Panc1 (cell line): ENCODE data around the gene ZNF778.

Experiments used
- POLR2AphosphoS5 ChIP-seq: IDR thresholded peaks from 2 replicates; pipeline ENCODE4 v1.6.1; 2012; ENCODE audit warnings: mild to moderate bottlenecking, low read depth, low read length, moderate library complexity
- REST ChIP-seq, 2 experiments: IDR thresholded peaks; 2 replicates each; pipeline ENCODE4 v1.6.1; 2011 to 2012; ENCODE audit warnings: low read depth in 2 of 2, control low read depth in 1 of 2, low read length in 1 of 2, mild to moderate bottlenecking in 1 of 2, moderate library complexity in 1 of 2; ENCODE audit not compliant: insufficient read depth in 1 of 2
- TCF7L2 ChIP-seq: IDR thresholded peaks from 2 replicates; pipeline ENCODE4 v1.6.1; 2011; ENCODE audit warnings: mild to moderate bottlenecking, low read depth, low read length, inconsistent platforms
- TF ChIP-seq, protein P1 (sequence below): fragments of 450-650 bp; IDR thresholded peaks from 2 replicates; pipeline ENCODE4 v1.5.1; 2017; ENCODE audit warnings: mild to moderate bottlenecking

DNA sequence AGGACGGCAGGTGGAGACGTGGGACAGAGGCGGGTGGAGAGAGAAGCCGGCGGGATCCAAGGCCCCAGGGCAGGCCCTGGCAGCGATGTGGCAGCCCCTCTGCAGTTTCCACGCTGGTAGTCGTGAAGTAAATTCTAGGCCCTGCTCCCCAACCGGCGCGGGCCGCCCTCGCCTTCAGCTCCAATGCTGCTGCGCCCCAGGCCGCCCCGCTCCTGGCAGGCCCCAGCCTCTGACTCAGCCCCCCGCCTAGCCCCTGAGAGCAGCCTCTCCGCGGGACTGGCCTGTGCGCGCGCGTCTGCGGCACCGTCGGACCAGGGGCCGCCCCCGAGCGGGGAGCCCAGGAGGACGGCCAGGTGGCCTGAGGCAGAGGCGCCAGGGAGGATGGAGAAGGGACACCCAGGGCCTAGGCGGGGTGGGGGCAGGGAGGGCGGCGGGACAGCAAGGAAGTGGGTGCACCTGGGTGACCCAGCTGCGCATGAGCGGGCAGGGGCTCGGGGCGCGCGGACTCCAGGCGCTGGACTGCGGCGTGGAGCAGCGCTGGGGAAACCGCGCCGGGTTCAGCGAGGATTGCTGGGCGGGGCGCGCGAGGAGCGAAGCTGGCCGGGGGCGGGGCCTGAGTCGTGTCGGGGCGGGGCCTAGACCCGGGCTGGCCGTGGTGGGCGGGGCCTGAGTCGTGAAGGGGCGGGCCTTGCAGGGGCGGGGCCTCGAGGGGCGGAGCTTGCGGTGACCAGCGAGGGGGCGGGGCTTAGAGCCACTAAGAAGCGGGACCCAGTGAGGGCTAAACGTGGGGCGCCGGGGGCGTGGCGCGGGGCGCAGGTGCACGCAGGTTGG, 29.6 kb downstream of the ZNF778 start:
- TF ChIP-seq, protein P1, sequence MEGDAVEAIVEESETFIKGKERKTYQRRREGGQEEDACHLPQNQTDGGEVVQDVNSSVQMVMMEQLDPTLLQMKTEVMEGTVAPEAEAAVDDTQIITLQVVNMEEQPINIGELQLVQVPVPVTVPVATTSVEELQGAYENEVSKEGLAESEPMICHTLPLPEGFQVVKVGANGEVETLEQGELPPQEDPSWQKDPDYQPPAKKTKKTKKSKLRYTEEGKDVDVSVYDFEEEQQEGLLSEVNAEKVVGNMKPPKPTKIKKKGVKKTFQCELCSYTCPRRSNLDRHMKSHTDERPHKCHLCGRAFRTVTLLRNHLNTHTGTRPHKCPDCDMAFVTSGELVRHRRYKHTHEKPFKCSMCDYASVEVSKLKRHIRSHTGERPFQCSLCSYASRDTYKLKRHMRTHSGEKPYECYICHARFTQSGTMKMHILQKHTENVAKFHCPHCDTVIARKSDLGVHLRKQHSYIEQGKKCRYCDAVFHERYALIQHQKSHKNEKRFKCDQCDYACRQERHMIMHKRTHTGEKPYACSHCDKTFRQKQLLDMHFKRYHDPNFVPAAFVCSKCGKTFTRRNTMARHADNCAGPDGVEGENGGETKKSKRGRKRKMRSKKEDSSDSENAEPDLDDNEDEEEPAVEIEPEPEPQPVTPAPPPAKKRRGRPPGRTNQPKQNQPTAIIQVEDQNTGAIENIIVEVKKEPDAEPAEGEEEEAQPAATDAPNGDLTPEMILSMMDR, result no peak
- no peak for TF ChIP-seq POLR2AphosphoS5
- TF ChIP-seq TCF7L2, result no peak
- no peak for TF ChIP-seq REST (IDR thresholded peaks at IDR 0.05; ENCODE audit: insufficient read depth in 1 of 2, low read depth in 2 of 2, low read length in 1 of 2)
